RWPE1 (cell line): ENCODE measurements around the gene LPAR1.

Source experiments
- CTCF ChIA-PET: fragments of 350-600 bp; sonication (Branson Sonifier 250); formaldehyde crosslinking; extraction: SDS; loops from one replicate; lab custom pipeline; 2021; lab: Yijun Ruan, JAX
- POLR2A ChIA-PET: fragments of 400-600 bp; formaldehyde crosslinking; extraction: SDS; loops from one replicate; lab custom pipeline; 2020; ENCODE audit warnings: antibody characterized with exemption; ENCODE audit not compliant: low non-redundant PET; lab: Yijun Ruan, JAX
- DNase-seq: peaks from one replicate; pipeline ENCODE4 v3.0.0; 2012; ENCODE audit warnings: low spot score
- H3K27ac ChIP-seq: fragments of 450-650 bp; 2 replicates; pipeline ENCODE4 v1.5.1; 2017
- TF ChIP-seq, protein P1 (sequence below): fragments of 450-650 bp; conservative IDR thresholded peaks from 2 replicates; pipeline ENCODE4 v1.5.1; 2017; ENCODE audit warnings: low read depth, mild to moderate bottlenecking

The LPAR1 gene

DNA sequence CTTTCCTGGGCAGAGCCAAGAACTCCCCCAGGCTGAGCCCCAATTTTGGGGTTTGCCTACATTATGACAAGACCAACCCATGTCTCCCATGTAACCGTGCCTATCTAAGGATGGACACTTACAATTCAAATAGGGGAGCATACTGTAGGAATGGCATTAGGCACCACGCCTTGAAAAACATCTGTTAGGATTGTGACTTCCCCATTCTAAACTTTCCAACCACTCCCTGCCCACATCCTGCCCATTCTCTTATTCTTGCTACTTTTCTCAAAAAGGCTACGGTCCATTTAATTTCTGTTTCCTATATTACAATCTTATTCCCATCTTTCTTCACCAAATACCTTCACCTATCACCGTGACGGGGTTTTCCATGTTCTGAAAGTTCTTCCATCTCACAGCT, 99.2 kb downstream of the LPAR1 start:
- no peak for DNase-seq
- ChIA-PET CTCF (interaction anchor here (0.7 to 0.9 kb wide), 2 partner anchors 12 to 15 kb away, joined by 3 to 8 read pairs; no protein-coding TSS in a partner anchor), POLR2A (no interaction called here)
- no peak overlapping the region for H3K27ac ChIP-seq
- TF ChIP-seq, protein P1, sequence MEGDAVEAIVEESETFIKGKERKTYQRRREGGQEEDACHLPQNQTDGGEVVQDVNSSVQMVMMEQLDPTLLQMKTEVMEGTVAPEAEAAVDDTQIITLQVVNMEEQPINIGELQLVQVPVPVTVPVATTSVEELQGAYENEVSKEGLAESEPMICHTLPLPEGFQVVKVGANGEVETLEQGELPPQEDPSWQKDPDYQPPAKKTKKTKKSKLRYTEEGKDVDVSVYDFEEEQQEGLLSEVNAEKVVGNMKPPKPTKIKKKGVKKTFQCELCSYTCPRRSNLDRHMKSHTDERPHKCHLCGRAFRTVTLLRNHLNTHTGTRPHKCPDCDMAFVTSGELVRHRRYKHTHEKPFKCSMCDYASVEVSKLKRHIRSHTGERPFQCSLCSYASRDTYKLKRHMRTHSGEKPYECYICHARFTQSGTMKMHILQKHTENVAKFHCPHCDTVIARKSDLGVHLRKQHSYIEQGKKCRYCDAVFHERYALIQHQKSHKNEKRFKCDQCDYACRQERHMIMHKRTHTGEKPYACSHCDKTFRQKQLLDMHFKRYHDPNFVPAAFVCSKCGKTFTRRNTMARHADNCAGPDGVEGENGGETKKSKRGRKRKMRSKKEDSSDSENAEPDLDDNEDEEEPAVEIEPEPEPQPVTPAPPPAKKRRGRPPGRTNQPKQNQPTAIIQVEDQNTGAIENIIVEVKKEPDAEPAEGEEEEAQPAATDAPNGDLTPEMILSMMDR: no peak

DNA sequence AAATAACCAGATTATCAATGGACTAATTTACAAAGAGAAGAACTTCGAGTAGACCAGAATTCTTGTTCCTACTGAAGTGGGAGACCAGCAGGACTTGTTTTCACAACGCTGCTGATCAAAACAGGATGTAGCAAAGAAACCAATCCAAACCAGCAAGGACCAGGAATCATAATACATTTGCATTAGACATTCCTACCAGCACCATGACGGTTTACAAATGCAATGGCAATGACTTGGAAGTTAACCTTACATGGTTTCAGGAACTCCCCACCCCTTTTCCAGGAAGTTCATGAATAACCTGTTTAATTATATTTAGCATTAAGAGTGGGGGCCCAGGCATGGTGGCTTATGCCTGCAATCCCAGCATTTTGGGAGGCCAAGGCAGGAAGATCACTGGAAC, 100.0 kb downstream of the LPAR1 start:
- TF ChIP-seq, protein P1: no peak
- no peak overlapping the region for H3K27ac ChIP-seq
- ChIA-PET CTCF (interaction anchor here (0.6 to 0.7 kb wide), 2 partner anchors 11 kb away, joined by 3 read pairs; no protein-coding TSS in a partner anchor), POLR2A (no interaction called here)
- no peak for DNase-seq

DNA sequence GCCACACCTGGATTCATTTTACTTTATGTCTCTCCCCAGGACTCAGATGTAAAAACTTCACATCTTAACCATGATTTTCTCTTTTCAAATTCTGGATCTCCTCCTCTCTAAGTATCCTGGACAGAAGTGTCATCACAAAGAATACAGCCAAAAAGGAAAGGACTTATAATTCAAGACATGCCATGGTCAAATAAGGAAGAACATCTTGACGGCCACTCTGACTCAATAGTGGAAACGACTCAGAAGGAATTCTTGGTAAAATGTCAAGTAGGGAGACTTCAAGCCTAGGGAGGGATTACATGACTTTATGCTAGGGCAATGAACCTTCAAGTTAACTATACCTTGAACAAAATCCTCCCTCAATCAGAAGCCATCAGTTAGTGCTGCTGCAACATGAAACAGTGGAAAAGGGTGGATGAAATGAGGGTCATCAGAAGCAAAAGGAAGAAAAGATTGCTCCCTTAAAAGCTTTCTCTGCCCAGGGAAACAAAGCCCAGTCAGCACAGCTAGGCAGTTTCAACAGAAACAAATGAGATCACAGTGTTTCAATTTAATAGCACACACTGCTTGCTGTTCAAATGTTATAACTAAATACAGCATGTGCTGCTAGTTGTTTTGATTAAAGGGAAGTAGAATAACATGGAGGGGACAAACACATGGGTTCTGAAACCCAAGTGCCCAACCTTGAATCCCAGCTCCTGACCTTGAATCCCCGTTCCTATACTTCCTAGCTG, 101.4 kb downstream of the LPAR1 start:
- no peak overlapping the region for H3K27ac ChIP-seq
- CTCF ChIA-PET: no interaction called here

DNA sequence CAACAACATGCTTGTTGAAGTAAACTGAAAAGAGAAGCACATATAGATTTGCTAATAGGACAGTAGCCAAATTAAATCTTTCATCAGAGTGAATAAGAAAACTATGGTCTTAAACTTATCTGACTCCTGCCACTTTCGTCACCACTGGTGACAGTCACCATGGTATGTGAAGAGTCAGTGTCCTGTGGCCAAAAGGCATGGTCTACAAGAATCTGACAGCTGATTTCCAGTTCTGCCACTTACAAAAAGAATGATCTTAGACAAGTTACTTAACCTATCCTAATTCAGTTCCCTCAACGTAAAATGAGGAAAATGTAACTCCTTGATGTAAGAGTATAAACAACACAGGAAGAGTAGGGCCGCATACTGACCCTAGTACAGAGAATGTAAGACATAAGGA, 102.0 kb downstream of the LPAR1 start:
- ChIA-PET CTCF (interaction anchor here (0.7 kb wide), 1 partner anchor 1705 kb away, joined by 3 read pairs; no protein-coding TSS in a partner anchor), POLR2A (no interaction called here)
- H3K27ac ChIP-seq: no peak overlapping the region
- DNase-seq: no peak
- TF ChIP-seq, protein P1: no peak

More for the DNA sequence above, 101.4 kb downstream of the LPAR1 start:
- POLR2A ChIA-PET: no interaction called here
- TF ChIP-seq, protein P1: no peak
- no peak for DNase-seq

GRCh38 chr9:110935829-110936228, 102.4 kb downstream of the LPAR1 start:
- H3K27ac ChIP-seq: no peak overlapping the region
- ChIA-PET POLR2A (no interaction called here), CTCF (interaction anchor here (0.7 kb wide), 1 partner anchor 1705 kb away, joined by 3 read pairs; no protein-coding TSS in a partner anchor)
- no peak for DNase-seq
- TF ChIP-seq, protein P1: no peak

- POLR2A ChIA-PET: no interaction called here
- no peak overlapping the region for H3K27ac ChIP-seq
- CTCF ChIA-PET: interaction anchor here (0.6 kb wide), 2 partner anchors 169 to 1961 kb away, joined by 3 to 5 read pairs; no protein-coding TSS in a partner anchor
- no peak for DNase-seq
- TF ChIP-seq, protein P1: no peak
Observed at GRCh38 chr9:110933350-110934001, 104.8 kb downstream of the LPAR1 start.
